ENCODE measurements around the gene FGA.

DNA sequence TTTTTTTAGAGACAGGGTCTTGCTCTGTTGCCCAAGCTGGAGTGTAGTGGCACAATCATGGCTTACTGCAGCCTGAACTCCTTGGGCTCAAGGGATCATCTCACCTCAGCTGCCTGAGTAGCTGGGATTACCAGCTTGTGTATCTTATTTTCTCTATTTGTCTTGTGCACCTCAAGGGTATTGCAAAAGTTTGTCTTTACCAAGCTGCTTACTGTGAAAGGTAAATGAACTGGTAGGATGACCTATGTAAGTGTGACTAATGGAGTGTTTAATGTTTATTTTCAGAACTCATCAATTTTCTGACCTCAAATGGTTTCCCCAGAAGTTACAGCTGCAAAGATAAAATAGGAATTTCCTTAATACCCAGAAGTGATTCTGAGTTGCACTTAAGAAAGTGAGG, 5.3 kb upstream of the FGA start:
- TF ChIP-seq POLR2AphosphoS5 (IDR thresholded peaks at IDR 0.05) (no peak), POLR2A (IDR thresholded peaks at IDR 0.05) (no peak)
- TF ChIP-seq, protein P1, sequence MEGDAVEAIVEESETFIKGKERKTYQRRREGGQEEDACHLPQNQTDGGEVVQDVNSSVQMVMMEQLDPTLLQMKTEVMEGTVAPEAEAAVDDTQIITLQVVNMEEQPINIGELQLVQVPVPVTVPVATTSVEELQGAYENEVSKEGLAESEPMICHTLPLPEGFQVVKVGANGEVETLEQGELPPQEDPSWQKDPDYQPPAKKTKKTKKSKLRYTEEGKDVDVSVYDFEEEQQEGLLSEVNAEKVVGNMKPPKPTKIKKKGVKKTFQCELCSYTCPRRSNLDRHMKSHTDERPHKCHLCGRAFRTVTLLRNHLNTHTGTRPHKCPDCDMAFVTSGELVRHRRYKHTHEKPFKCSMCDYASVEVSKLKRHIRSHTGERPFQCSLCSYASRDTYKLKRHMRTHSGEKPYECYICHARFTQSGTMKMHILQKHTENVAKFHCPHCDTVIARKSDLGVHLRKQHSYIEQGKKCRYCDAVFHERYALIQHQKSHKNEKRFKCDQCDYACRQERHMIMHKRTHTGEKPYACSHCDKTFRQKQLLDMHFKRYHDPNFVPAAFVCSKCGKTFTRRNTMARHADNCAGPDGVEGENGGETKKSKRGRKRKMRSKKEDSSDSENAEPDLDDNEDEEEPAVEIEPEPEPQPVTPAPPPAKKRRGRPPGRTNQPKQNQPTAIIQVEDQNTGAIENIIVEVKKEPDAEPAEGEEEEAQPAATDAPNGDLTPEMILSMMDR (IDR thresholded peaks at IDR 0.05), result no peak
